K562 (cell line): ENCODE data around the gene ZNF169.
"Not testable (repeated sequence)": the region's sequence is repeated elsewhere in the genome, so short reads cannot be mapped to it uniquely, and the experiment has no call there.

Source experiments
- NR2C2 ChIP-seq, 2 experiments: fragments of 200-800 bp in 1 of 2; sonication (Bioruptor generic) in 1 of 2; sonication (generic) in 1 of 2; formaldehyde crosslinking in 1 of 2; IDR thresholded peaks; 2 replicates each; pipeline versions ENCODE4 v1.6.1 to v1.8.0; 2016 to 2022; ENCODE audit warnings: mild to moderate bottlenecking in 1 of 2, missing compliant biosample characterization in 1 of 2, missing genetic modification characterization in 1 of 2, missing genetic modification reagents in 1 of 2
- SMAD3 ChIP-seq: fragments of 450-650 bp; formaldehyde crosslinking; conservative IDR thresholded peaks from 2 replicates; pipeline ENCODE4 v1.4.0; 2020; ENCODE audit warnings: mild to moderate bottlenecking

- TF ChIP-seq SMAD3 (CRISPR knock-in tag); NR2C2 (CRISPR knock-in tag; IDR thresholded peaks at IDR 0.05); NR2C2 (tag; IDR thresholded peaks at IDR 0.05): not testable (repeated sequence)
Measured at GRCh38 chr9:94336445-94336844, 77.3 kb downstream of the ZNF169 start.
